WTC11 (cell line): Measurements from ENCODE around the gene KLF13. TPM values are rescaled to one million over a fixed set of nuclear protein-coding genes. Genes with fewer than 3 reads are reported as not detected.
A peak's percentile ranks its signal among the peaks of the same experiment; 100 is the strongest.

Experiments used
- ATAC-seq: fragments of 200-7000 bp; cut with Tn5 transposase; 2 replicates; pipeline ENCODE4 v1.10.0; 2021; ENCODE audit warnings: mild to moderate bottlenecking, moderate library complexity
- CTCF ChIA-PET: fragments of 300-600 bp; sonication (Branson Sonifier 250); formaldehyde crosslinking; loops from one replicate; lab custom pipeline; 2021; ENCODE audit warnings: antibody characterized with exemption; lab: Charles Lee
- POLR2A ChIA-PET: fragments of 350-600 bp; sonication (Branson Sonifier 250); formaldehyde crosslinking; loops from one replicate; lab custom pipeline; 2021; ENCODE audit warnings: antibody characterized with exemption; lab: Charles Lee
- DNase-seq: peaks from one replicate; pipeline ENCODE4 v3.0.0; 2021; ENCODE audit warnings: low spot score
- H3K27ac Mint-ChIP-seq: 2 replicates; pipeline ENCODE4 v1.8.0; 2021; ENCODE audit warnings: mixed read lengths
- H3K27me3 Mint-ChIP-seq: 2 replicates; pipeline ENCODE4 v1.8.0; 2021; ENCODE audit warnings: low read depth, mild to moderate bottlenecking, moderate library complexity, mixed read lengths
- H3K36me3 Mint-ChIP-seq: 2 replicates; pipeline ENCODE4 v1.8.0; 2021; ENCODE audit warnings: mixed read lengths
- H3K4me1 Mint-ChIP-seq: 2 replicates; pipeline ENCODE4 v1.8.0; 2022; ENCODE audit warnings: mixed read lengths
- H3K4me3 Mint-ChIP-seq: 2 replicates; pipeline ENCODE4 v1.8.0; 2021; ENCODE audit warnings: mild to moderate bottlenecking, moderate library complexity, mixed read lengths
- H3K9me3 Mint-ChIP-seq: 2 replicates; pipeline ENCODE4 v1.8.0; 2021; ENCODE audit warnings: mixed read lengths
- EMX1 ChIP-seq: fragments of 250-450 bp; sonication (Bioruptor Pico); IDR thresholded peaks from 2 replicates; pipeline ENCODE4 v1.8.0; 2021; ENCODE audit warnings: mild to moderate bottlenecking
- GABPB1 ChIP-seq: sonication (generic); formaldehyde crosslinking; IDR thresholded peaks from 2 replicates; pipeline ENCODE4 v1.8.1; 2023; ENCODE audit warnings: mild to moderate bottlenecking, missing genetic modification reagents
- GRHL2 ChIP-seq: fragments of 250-450 bp; sonication (Bioruptor Pico); IDR thresholded peaks from 2 replicates; pipeline ENCODE4 v1.8.0; 2022; ENCODE audit warnings: mild to moderate bottlenecking, moderate library complexity; ENCODE audit not compliant: insufficient replicate concordance, severe bottlenecking
- NFYB ChIP-seq: sonication (generic); formaldehyde crosslinking; conservative IDR thresholded peaks from 2 replicates; pipeline ENCODE4 v1.8.0; 2022; ENCODE audit warnings: low read depth, missing genetic modification reagents
- PRRX2 ChIP-seq: fragments of 250-450 bp; sonication (Bioruptor Pico); IDR thresholded peaks from 2 replicates; pipeline ENCODE4 v1.8.0; 2021; ENCODE audit warnings: mild to moderate bottlenecking
- RELA ChIP-seq: sonication (generic); formaldehyde crosslinking; IDR thresholded peaks from 2 replicates; pipeline ENCODE4 v1.8.1; 2022; ENCODE audit warnings: missing genetic modification reagents, mild to moderate bottlenecking, borderline replicate concordance
- SMAD4 ChIP-seq: sonication (generic); formaldehyde crosslinking; IDR thresholded peaks from 2 replicates; pipeline ENCODE4 v1.8.0; 2022; ENCODE audit warnings: mild to moderate bottlenecking, missing genetic modification reagents
- total RNA-seq: library from RNA; stranded (reverse); gene quantifications from 3 replicates; pipeline ENCODE4 v1.2.3, GENCODE V29; 2021
- TF ChIP-seq, protein P1 (sequence below): fragments of 250-450 bp; sonication (Bioruptor Pico); IDR thresholded peaks from 2 replicates; pipeline ENCODE4 v1.9.0; 2021; ENCODE audit warnings: mild to moderate bottlenecking
- TF ChIP-seq, protein P2 (sequence below): sonication (generic); formaldehyde crosslinking; IDR thresholded peaks from 2 replicates; pipeline ENCODE4 v1.8.0; 2022; ENCODE audit warnings: mild to moderate bottlenecking, missing genetic modification reagents
- TF ChIP-seq, protein P3 (sequence below): sonication (generic); formaldehyde crosslinking; IDR thresholded peaks from 2 replicates; pipeline ENCODE4 v1.8.0; 2023; ENCODE audit warnings: mild to moderate bottlenecking, missing genetic modification reagents
- TF ChIP-seq, protein P4 (sequence below): sonication (generic); formaldehyde crosslinking; IDR thresholded peaks from 2 replicates; pipeline ENCODE4 v1.8.0; 2023; ENCODE audit warnings: missing genetic modification reagents
- TF ChIP-seq, protein P5 (sequence below): sonication (generic); formaldehyde crosslinking; IDR thresholded peaks from 2 replicates; pipeline ENCODE4 v1.8.1; 2022; ENCODE audit warnings: mild to moderate bottlenecking, missing genetic modification reagents, moderate library complexity, borderline replicate concordance
- TF ChIP-seq, protein P6 (sequence below): sonication (generic); formaldehyde crosslinking; IDR thresholded peaks from 2 replicates; pipeline ENCODE4 v1.8.1; 2023; ENCODE audit warnings: mild to moderate bottlenecking, missing genetic modification reagents
- TF ChIP-seq, protein P7 (sequence below): sonication (generic); formaldehyde crosslinking; IDR thresholded peaks from 2 replicates; pipeline ENCODE4 v1.8.1; 2023; ENCODE audit warnings: mild to moderate bottlenecking, missing genetic modification reagents, moderate library complexity

Gene KLF13
- total RNA-seq, 1 experiment from 2014 or later, result 38.1 TPM

DNA sequence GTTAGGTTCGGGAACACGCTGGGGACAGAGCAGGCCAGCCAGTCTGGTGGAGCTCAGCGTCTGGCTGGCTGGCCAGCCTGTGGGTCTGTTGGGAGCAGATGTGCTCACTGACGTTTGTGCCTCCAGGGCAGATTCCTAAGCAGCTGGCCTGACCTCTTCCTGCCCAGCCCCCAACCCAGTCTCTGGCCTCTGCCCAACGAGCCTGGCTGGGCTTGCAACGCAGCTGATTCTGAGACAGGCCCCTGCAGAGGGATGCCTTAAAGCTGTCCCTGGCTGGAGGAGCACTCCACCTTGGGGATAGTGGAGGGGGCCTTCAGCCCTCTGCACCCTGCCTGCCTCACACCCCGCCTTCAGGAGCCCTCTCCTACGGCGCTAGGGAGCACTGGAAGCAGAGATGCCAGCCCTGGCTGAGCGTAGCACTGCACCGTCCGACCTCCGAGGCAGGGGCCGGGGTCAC, 46.0 kb downstream of the KLF13 start (continued):
- TF ChIP-seq, protein P1, sequence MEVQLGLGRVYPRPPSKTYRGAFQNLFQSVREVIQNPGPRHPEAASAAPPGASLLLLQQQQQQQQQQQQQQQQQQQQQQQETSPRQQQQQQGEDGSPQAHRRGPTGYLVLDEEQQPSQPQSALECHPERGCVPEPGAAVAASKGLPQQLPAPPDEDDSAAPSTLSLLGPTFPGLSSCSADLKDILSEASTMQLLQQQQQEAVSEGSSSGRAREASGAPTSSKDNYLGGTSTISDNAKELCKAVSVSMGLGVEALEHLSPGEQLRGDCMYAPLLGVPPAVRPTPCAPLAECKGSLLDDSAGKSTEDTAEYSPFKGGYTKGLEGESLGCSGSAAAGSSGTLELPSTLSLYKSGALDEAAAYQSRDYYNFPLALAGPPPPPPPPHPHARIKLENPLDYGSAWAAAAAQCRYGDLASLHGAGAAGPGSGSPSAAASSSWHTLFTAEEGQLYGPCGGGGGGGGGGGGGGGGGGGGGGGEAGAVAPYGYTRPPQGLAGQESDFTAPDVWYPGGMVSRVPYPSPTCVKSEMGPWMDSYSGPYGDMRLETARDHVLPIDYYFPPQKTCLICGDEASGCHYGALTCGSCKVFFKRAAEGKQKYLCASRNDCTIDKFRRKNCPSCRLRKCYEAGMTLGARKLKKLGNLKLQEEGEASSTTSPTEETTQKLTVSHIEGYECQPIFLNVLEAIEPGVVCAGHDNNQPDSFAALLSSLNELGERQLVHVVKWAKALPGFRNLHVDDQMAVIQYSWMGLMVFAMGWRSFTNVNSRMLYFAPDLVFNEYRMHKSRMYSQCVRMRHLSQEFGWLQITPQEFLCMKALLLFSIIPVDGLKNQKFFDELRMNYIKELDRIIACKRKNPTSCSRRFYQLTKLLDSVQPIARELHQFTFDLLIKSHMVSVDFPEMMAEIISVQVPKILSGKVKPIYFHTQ (CRISPR knock-in tag), result no peak
- TF ChIP-seq GRHL2 (CRISPR knock-in tag) (no peak), NFYB (no peak)
- TF ChIP-seq, protein P2, sequence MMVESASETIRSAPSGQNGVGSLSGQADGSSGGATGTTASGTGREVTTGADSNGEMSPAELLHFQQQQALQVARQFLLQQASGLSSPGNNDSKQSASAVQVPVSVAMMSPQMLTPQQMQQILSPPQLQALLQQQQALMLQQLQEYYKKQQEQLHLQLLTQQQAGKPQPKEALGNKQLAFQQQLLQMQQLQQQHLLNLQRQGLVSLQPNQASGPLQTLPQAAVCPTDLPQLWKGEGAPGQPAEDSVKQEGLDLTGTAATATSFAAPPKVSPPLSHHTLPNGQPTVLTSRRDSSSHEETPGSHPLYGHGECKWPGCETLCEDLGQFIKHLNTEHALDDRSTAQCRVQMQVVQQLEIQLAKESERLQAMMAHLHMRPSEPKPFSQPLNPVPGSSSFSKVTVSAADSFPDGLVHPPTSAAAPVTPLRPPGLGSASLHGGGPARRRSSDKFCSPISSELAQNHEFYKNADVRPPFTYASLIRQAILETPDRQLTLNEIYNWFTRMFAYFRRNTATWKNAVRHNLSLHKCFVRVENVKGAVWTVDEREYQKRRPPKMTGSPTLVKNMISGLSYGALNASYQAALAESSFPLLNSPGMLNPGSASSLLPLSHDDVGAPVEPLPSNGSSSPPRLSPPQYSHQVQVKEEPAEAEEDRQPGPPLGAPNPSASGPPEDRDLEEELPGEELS (CRISPR knock-in tag), result no peak
- TF ChIP-seq, protein P3, sequence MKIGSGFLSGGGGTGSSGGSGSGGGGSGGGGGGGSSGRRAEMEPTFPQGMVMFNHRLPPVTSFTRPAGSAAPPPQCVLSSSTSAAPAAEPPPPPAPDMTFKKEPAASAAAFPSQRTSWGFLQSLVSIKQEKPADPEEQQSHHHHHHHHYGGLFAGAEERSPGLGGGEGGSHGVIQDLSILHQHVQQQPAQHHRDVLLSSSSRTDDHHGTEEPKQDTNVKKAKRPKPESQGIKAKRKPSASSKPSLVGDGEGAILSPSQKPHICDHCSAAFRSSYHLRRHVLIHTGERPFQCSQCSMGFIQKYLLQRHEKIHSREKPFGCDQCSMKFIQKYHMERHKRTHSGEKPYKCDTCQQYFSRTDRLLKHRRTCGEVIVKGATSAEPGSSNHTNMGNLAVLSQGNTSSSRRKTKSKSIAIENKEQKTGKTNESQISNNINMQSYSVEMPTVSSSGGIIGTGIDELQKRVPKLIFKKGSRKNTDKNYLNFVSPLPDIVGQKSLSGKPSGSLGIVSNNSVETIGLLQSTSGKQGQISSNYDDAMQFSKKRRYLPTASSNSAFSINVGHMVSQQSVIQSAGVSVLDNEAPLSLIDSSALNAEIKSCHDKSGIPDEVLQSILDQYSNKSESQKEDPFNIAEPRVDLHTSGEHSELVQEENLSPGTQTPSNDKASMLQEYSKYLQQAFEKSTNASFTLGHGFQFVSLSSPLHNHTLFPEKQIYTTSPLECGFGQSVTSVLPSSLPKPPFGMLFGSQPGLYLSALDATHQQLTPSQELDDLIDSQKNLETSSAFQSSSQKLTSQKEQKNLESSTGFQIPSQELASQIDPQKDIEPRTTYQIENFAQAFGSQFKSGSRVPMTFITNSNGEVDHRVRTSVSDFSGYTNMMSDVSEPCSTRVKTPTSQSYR (CRISPR knock-in tag), result peak; percentile 33; the same call in 1 of the 2 replicates
- TF ChIP-seq, protein P4, sequence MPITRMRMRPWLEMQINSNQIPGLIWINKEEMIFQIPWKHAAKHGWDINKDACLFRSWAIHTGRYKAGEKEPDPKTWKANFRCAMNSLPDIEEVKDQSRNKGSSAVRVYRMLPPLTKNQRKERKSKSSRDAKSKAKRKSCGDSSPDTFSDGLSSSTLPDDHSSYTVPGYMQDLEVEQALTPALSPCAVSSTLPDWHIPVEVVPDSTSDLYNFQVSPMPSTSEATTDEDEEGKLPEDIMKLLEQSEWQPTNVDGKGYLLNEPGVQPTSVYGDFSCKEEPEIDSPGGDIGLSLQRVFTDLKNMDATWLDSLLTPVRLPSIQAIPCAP (CRISPR knock-in tag), result no peak

DNA sequence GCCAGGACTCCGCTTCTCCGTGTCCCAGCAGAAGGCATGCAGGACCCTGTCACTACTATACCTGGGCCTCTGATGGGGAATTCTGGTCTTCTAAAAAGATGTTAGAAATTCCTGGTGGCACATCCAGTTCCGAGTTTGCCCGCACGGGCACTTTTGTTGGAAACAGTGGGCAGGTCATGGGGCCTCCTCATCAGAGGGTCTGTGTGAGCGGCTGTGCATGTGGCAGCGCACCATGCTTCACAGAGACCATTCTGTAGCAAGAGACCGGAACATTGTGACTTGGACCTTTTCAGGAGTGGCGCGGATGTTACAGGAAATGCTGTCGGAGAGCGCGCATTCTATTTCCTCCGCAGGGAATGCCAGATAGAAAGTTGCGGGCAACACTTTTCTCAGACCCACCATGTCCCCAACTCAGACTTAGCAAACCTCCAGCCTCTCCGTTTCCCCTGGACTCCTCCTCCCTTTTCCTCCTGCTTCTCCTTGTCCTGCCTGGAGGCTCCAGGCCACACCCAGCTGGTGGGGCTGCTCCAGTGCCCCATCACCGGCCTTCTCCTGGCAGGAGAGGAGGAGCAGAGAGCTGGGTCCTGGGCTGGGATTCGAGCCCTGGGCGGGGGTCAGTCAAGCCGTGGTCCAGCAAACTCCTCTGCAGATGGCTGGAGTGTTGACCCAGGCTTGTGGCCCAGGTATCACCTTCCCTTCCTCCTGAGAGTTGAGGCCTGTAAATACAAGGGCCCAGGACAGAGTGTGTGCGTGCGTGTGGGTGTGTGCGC, 46.6 kb downstream of the KLF13 start:
- peaks cover 11% of the 10 kb centered on the region; the same call in 1 of the 2 replicates for H3K36me3 Mint-ChIP-seq
- POLR2A ChIA-PET, result no interaction called here
- H3K4me3 Mint-ChIP-seq, result no peak overlapping the region
- peaks cover 69% of the 10 kb centered on the region for H3K4me1 Mint-ChIP-seq
- DNase-seq (no peak), ATAC-seq (no peak)
- no peak for TF ChIP-seq RELA (CRISPR knock-in tag)
- TF ChIP-seq EMX1, result no peak
- H3K27ac Mint-ChIP-seq, result peak overlapping the region; percentile 52; the same call in 1 of the 2 replicates
- H3K27me3 Mint-ChIP-seq, result no peaks in the 10 kb centered on the region
- peaks cover 5% of the 10 kb centered on the region; the same call in 1 of the 2 replicates for H3K9me3 Mint-ChIP-seq
- CTCF ChIA-PET, result interaction anchor here (1.0 to 2.0 kb wide), 5 partner anchors 9 to 159 kb away, joined by 3 to 8 read pairs (median 3); no protein-coding TSS in a partner anchor

DNA sequence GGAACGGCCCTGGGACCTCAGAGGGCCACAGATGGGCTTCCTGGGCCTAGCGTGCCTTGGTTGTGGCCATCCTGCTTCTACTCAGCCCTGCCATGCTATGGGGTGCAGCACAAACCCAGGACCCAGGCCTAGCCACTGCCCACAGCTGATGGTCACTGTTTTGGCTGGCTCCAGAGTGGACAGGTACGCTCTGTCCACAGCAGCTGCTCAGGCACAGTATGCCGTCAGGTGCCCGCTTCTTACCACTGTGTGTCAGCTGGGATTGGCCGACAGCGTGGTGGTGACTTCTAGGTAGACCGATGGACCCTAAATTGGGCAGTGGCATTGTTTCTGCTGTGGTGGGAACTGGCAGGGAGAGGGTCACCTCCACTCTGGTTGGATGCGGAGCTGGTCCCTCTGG, 47.3 kb downstream of the KLF13 start:
- TF ChIP-seq, protein P5, sequence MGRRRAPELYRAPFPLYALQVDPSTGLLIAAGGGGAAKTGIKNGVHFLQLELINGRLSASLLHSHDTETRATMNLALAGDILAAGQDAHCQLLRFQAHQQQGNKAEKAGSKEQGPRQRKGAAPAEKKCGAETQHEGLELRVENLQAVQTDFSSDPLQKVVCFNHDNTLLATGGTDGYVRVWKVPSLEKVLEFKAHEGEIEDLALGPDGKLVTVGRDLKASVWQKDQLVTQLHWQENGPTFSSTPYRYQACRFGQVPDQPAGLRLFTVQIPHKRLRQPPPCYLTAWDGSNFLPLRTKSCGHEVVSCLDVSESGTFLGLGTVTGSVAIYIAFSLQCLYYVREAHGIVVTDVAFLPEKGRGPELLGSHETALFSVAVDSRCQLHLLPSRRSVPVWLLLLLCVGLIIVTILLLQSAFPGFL (CRISPR knock-in tag), result no peak
- no peak for TF ChIP-seq SMAD4
- TF ChIP-seq, protein P6, sequence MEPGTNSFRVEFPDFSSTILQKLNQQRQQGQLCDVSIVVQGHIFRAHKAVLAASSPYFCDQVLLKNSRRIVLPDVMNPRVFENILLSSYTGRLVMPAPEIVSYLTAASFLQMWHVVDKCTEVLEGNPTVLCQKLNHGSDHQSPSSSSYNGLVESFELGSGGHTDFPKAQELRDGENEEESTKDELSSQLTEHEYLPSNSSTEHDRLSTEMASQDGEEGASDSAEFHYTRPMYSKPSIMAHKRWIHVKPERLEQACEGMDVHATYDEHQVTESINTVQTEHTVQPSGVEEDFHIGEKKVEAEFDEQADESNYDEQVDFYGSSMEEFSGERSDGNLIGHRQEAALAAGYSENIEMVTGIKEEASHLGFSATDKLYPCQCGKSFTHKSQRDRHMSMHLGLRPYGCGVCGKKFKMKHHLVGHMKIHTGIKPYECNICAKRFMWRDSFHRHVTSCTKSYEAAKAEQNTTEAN (CRISPR knock-in tag), result no peak
- TF ChIP-seq GABPB1 (CRISPR knock-in tag), result no peak
- TF ChIP-seq PRRX2, result no peak
- TF ChIP-seq GRHL2 (CRISPR knock-in tag), result no peak
- TF ChIP-seq, protein P7, sequence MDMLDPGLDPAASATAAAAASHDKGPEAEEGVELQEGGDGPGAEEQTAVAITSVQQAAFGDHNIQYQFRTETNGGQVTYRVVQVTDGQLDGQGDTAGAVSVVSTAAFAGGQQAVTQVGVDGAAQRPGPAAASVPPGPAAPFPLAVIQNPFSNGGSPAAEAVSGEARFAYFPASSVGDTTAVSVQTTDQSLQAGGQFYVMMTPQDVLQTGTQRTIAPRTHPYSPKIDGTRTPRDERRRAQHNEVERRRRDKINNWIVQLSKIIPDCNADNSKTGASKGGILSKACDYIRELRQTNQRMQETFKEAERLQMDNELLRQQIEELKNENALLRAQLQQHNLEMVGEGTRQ (CRISPR knock-in tag), result no peak
- no peak for ATAC-seq
- H3K9me3 Mint-ChIP-seq, result peaks cover 5% of the 10 kb centered on the region; the same call in 1 of the 2 replicates
- ChIA-PET POLR2A (no interaction called here), CTCF (interaction anchor here (2.0 kb wide), 1 partner anchor 61 kb away, joined by 8 read pairs; no protein-coding TSS in a partner anchor)
- H3K4me1 Mint-ChIP-seq, result peaks cover 69% of the 10 kb centered on the region
- peaks cover 11% of the 10 kb centered on the region; the same call in 1 of the 2 replicates for H3K36me3 Mint-ChIP-seq
- H3K27ac Mint-ChIP-seq, result 0 out of 2 replicates have a peak overlapping the region, but pooled peaks have one; percentile 65
- no peak for DNase-seq
- H3K4me3 Mint-ChIP-seq, result no peak overlapping the region
- H3K27me3 Mint-ChIP-seq, result no peaks in the 10 kb centered on the region
